SKM-1 treated with dmso at 0.1 percent for 144 hours (cell line): Measurements from ENCODE around the gene IFNA8.
"Not testable (repeated sequence)": the region's sequence is repeated elsewhere in the genome, so short reads cannot be mapped to it uniquely, and the experiment has no call there.

ENCODE experiments used
- DNase-seq: peaks from one replicate; lab custom pipeline; 2025; ENCODE audit not compliant: unreplicated experiment; lab: John Stamatoyannopoulos, UW

The IFNA8 gene

DNA sequence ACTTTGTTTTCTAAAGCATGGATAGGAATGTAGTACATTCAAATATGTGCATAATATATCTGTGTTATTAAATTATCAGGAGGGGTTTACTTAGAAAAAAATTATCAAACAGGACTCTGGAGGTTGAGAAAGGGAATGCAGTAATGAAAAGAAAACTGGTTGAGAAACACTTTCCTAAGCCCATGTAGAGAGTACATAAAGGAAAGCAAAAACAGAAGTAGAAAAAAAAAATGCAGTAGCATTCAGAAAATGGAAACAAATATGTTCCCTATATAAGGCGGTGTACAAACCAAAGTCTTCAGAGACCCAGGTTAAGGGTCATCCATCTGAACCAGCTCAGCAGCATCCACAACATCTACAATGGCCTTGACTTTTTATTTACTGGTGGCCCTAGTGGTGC, at the start of gene IFNA8:
TSS of gene IFNA8 (plus strand) at position 301 of the 400 bp plus-strand sequence. CDS start at position 361, 60 bp downstream.
- DNase-seq: no peak

- DNase-seq: no peak
Observed at GRCh38 chr9:21362287-21362686, 46.6 kb upstream of the IFNA8 start.

GRCh38 chr9:21367169-21367568, 41.7 kb upstream of the IFNA8 start:
- not testable (repeated sequence) for DNase-seq

GRCh38 chr9:21367957-21368356, 41.0 kb upstream of the IFNA8 start, which contains the start of gene IFNA13:
TSS of gene IFNA13 (minus strand) at chr9:21368057. CDS start at chr9:21368010, 47 bp downstream.
- no peak for DNase-seq

- not testable (repeated sequence) for DNase-seq
Observed at GRCh38 chr9:21371467-21371866, 37.5 kb upstream of the IFNA8 start.

GRCh38 chr9:21381448-21382339, 27.2 kb upstream of the IFNA8 start:
- peak; percentile 73 for DNase-seq

GRCh38 chr9:21383627-21384026, 25.3 kb upstream of the IFNA8 start:
- no peak for DNase-seq

GRCh38 chr9:21385131-21385670, 23.7 kb upstream of the IFNA8 start, which contains the start of gene IFNA2:
TSS of gene IFNA2 (minus strand) at chr9:21385398. CDS start at chr9:21385329, 69 bp downstream.
- peak; percentile 69 for DNase-seq

GRCh38 chr9:21392270-21392669, 16.6 kb upstream of the IFNA8 start:
- peak; percentile 31 for DNase-seq

- DNase-seq: peak; percentile 9
Observed at GRCh38 chr9:21395778-21396717, 12.9 kb upstream of the IFNA8 start.

GRCh38 chr9:21398955-21399489, 9.9 kb upstream of the IFNA8 start:
- no peak for DNase-seq

DNA sequence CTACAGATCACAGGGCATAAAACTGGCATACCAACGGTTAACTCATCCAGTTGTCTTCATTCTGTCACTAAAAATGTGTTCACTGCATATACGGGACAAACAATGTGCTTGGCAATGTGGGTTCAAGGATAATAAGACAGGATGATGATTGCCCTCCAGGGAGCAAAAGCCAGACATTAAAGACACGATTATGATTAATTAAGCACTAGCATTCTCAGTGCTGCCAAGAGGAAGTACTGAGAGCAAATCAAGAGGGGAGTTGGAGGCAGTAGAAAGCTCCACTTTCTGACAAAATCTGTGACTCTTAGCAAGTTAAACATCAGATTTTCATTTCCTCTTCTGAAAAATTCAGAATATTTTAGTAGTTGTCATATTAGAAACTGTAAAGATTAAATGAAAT, 9.0 kb upstream of the IFNA8 start:
- DNase-seq: no peak

- DNase-seq: no peak
Observed at GRCh38 chr9:21402386-21403251, 6.3 kb upstream of the IFNA8 start.

- DNase-seq: no peak
Observed at GRCh38 chr9:21404146-21404545, 4.8 kb upstream of the IFNA8 start.

GRCh38 chr9:21412107-21412506, 3.2 kb downstream of the IFNA8 start:
- DNase-seq: peak; percentile 87

DNA sequence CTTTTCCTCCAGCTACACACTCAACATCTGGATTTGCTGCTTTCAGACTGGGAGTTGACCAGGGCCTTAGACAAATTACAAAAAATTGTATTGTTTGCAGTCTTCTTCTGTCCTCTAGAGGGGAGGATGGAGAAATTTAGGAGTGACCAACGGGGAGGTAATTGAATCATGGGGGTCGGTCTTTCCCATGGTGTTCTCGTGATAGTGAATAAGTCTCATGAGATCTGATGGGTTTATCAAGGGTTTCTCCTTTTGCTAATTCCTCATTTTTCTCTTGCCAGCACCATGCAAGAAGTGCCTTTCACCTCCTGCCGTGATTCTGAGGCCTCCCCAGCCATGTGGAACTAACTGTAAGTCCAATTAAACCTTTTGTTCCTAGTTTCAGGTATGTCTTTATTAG, 4.2 kb downstream of the IFNA8 start:
- DNase-seq: no peak

DNA sequence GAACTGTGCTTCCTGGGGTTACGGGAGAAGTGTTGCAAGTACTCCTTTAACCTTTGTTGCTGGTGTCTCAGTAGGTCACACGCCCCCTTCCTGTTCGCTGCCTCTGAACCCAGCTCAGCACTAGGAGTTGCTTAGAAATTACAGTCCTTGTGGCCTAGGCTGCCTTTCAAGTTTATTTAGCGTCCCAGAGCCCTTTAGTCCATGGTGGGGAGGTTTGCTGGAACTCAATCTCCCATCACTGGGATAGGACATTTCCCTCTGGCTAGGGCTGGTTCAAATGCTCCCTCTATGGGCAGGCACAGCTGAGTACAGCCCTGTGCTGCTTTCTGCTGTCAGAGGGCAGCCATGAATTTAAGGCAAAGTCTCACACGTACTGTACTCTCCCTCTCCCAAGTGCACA, 4.7 kb downstream of the IFNA8 start:
- DNase-seq: peak; percentile 69

- DNase-seq: no peak
Observed at GRCh38 chr9:21414220-21414940, 5.5 kb downstream of the IFNA8 start.
